ENCODE data around the gene PRPF4.

DNA sequence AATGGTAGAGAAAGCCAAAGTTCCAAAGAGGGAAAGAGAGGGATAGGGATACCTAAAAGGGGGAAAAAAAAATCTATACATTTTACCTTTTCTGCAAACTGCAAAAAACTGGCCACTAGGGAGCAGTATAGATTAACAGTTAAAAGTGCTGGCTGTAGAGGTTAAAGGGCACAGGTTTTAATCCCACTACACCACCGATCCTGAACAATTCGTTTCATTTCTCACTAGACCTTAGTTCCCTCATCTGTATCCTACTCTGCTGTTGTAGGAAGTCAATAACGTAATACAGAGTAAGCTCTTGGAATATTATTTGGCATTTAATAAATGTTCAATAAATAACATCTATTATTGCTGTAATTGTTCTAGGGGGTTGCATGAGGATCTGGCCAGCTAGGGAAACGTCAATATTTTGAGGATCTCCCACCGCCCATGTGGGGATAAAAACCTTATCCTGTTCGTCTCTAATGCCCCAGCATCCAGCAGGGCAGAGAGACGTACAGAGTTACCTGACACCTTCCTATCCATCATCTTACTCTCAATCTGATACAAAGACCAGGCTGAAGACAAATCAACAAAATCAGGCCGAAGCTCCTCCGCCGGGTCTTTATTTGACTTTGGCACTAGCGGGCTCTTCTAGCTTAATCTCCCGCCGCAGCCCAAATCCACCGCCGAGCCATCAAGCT lies 843 bp upstream of the PRPF4 start:
- TF ChIP-seq CTCF (IDR thresholded peaks at IDR 0.05) (peak; percentile 53 to 75 (median 67)), POLR2A (IDR thresholded peaks at IDR 0.05) (no peak)
